Astrocyte of the cerebellum (primary cell): ENCODE results near the gene USP48.
A peak's percentile ranks its signal among the peaks of the same experiment; 100 is the strongest.
"Not testable (repeated sequence)": the region's sequence is repeated elsewhere in the genome, so short reads cannot be mapped to it uniquely, and the experiment has no call there.

Experiments
- DNase-seq: peaks from one replicate; pipeline ENCODE4 v3.0.0-alpha.2; 2011; ENCODE audit warnings: low read depth
- H3K4me3 ChIP-seq: 2 replicates; pipeline ENCODE4 v1.5.1; 2011; ENCODE audit warnings: mild to moderate bottlenecking, low read depth, low read length, moderate library complexity
- CTCF ChIP-seq: IDR thresholded peaks from 2 replicates; pipeline ENCODE4 v1.5.1; 2012; ENCODE audit warnings: low read length, low read depth, moderate library complexity, mild to moderate bottlenecking; ENCODE audit errors: missing control alignments
- in situ Hi-C: cut with HindIII; loops from 2 replicates; pipeline ENCODE4 v1.10.0; 2017; ENCODE audit warnings: low sequenced_read_pairs

The USP48 gene

GRCh38 chr1:21773585-21773984, 9.4 kb downstream of the USP48 start:
- H3K4me3 ChIP-seq: no peak overlapping the region

GRCh38 chr1:21771672-21772071, 11.3 kb downstream of the USP48 start:
- DNase-seq, in situ Hi-C loops, H3K4me3 ChIP-seq: not testable (repeated sequence)

More at GRCh38 chr1:21773585-21773984, 9.4 kb downstream of the USP48 start:
- TF ChIP-seq CTCF: no peak
- in situ Hi-C loops: no loop called here
- DNase-seq: no peak

GRCh38 chr1:21770602-21771001, 12.3 kb downstream of the USP48 start:
- H3K4me3 ChIP-seq, DNase-seq, in situ Hi-C loops: not testable (repeated sequence)

GRCh38 chr1:21770201-21770600, 12.7 kb downstream of the USP48 start:
- no peak for TF ChIP-seq CTCF
- in situ Hi-C loops: no loop called here
- H3K4me3 ChIP-seq: no peak overlapping the region
- DNase-seq: no peak

GRCh38 chr1:21767106-21767505, 15.8 kb downstream of the USP48 start:
- in situ Hi-C loops, H3K4me3 ChIP-seq, DNase-seq: not testable (repeated sequence)

- no peak for TF ChIP-seq CTCF
- no peak for DNase-seq
- in situ Hi-C loops: no loop called here
- H3K4me3 ChIP-seq: no peak overlapping the region
These were observed 16.7 kb downstream of the USP48 start for GRCh38 chr1:21766210-21766609.

GRCh38 chr1:21764615-21765423, 18.1 kb downstream of the USP48 start:
- in situ Hi-C loops: no loop called here
- TF ChIP-seq CTCF: no peak
- DNase-seq: peak; percentile 92
- no peak overlapping the region for H3K4me3 ChIP-seq

- H3K4me3 ChIP-seq: no peak overlapping the region
- DNase-seq: no peak
- in situ Hi-C loops: no loop called here
- TF ChIP-seq CTCF: no peak
These were observed 19.1 kb downstream of the USP48 start for GRCh38 chr1:21763694-21764419.
